K562 (cell line): ENCODE data around the gene KAT6B. TPM values are rescaled to one million over a fixed set of nuclear protein-coding genes. Genes with fewer than 3 reads are reported as not detected.

Source experiments
- AFF4 ChIP-seq: sonication (generic); formaldehyde crosslinking; IDR thresholded peaks from 2 replicates; pipeline ENCODE4 v1.8.0; 2023; ENCODE audit warnings: mild to moderate bottlenecking, missing genetic modification reagents
- BCOR ChIP-seq: fragments of 450-650 bp; IDR thresholded peaks from 2 replicates; pipeline ENCODE4 v1.6.1; 2016
- CEBPZ ChIP-seq: fragments of 150-350 bp; IDR thresholded peaks from 2 replicates; pipeline ENCODE4 v1.6.1; 2014; ENCODE audit warnings: low read depth, mild to moderate bottlenecking, low read length, borderline replicate concordance
- ERF ChIP-seq: fragments of 450-650 bp; formaldehyde crosslinking; IDR thresholded peaks from 2 replicates; pipeline ENCODE4 v1.4.0; 2020; ENCODE audit warnings: mild to moderate bottlenecking, mixed read lengths
- GMEB1 ChIP-seq: fragments of 250-450 bp; sonication (Bioruptor Pico); IDR thresholded peaks from 2 replicates; pipeline ENCODE4 v1.4.0; 2020; ENCODE audit warnings: mild to moderate bottlenecking
- MAZ ChIP-seq, 2 experiments: fragments of 450-650 bp in 1 of 2; sonication (generic) in 1 of 2; formaldehyde crosslinking; IDR thresholded peaks in 1 of 2; conservative IDR thresholded peaks in 1 of 2; 2 replicates each; pipeline versions ENCODE4 v1.4.0 to v1.5.0; 2020; ENCODE audit warnings: mild to moderate bottlenecking in 1 of 2, missing genetic modification reagents in 1 of 2
- RFX1 ChIP-seq: fragments of 450-650 bp; IDR thresholded peaks from 2 replicates; pipeline ENCODE4 v1.6.1; 2016; ENCODE audit warnings: mild to moderate bottlenecking, moderate library complexity
- SAFB2 ChIP-seq: fragments of 200-400 bp; formaldehyde crosslinking; IDR thresholded peaks from 2 replicates; pipeline ENCODE4 v1.6.1; 2018; ENCODE audit warnings: borderline replicate concordance, low read length, low read depth, moderate library complexity; ENCODE audit not compliant: severe bottlenecking
- SOX6 ChIP-seq: fragments of 450-650 bp; IDR thresholded peaks from 2 replicates; pipeline ENCODE4 v1.6.1; 2014; ENCODE audit warnings: mild to moderate bottlenecking
- XRCC3 ChIP-seq: fragments of 450-650 bp; IDR thresholded peaks from 2 replicates; pipeline ENCODE4 v1.6.1; 2017; ENCODE audit warnings: mild to moderate bottlenecking, moderate library complexity
- YY1 ChIP-seq, 3 experiments: IDR thresholded peaks; 2 replicates each; pipeline ENCODE4 v1.6.1; 2011; ENCODE audit warnings: low read length in 2 of 3, mild to moderate bottlenecking in 2 of 3, moderate library complexity in 2 of 3, borderline replicate concordance in 1 of 3, control low read depth in 1 of 3, low read depth in 1 of 3; ENCODE audit not compliant: insufficient read depth in 3 of 3, insufficient replicate concordance in 2 of 3, control insufficient read depth in 1 of 3, insufficient read length in 1 of 3; ENCODE audit errors: extremely low read depth in 1 of 3
- ZBTB12 ChIP-seq: fragments of 250-450 bp; sonication (Bioruptor Pico); IDR thresholded peaks from 2 replicates; pipeline ENCODE4 v1.4.0; 2020
- ZC3H4 ChIP-seq: sonication (generic); formaldehyde crosslinking; IDR thresholded peaks from 2 replicates; pipeline ENCODE4 v1.9.0; 2021; ENCODE audit warnings: missing genetic modification reagents, borderline replicate concordance
- ZNF551 ChIP-seq: fragments of 250-450 bp; sonication (Bioruptor Pico); IDR thresholded peaks from 2 replicates; pipeline ENCODE4 v1.5.0; 2021; ENCODE audit warnings: mild to moderate bottlenecking, moderate library complexity
- ZNF57 ChIP-seq: fragments of 450-650 bp; formaldehyde crosslinking; IDR thresholded peaks from 2 replicates; pipeline ENCODE4 v1.4.0; 2020; ENCODE audit warnings: mild to moderate bottlenecking, moderate library complexity
- ZNF76 ChIP-seq: fragments of 250-450 bp; sonication (Bioruptor Pico); IDR thresholded peaks from 2 replicates; pipeline ENCODE4 v1.4.0; 2020; ENCODE audit warnings: mild to moderate bottlenecking, moderate library complexity, borderline replicate concordance
- polyA plus RNA-seq, 8 experiments: library from polyadenylated mRNA; depleted of rRNA in 4 of 8; stranded (reverse) in 5 of 8; unstranded in 3 of 8; fragments of >200 nt; fragmentation: Nextera tagmentation in 2 of 8; fragmentation: Illumina TruSeq in 1 of 8; extraction: Ambion mirVana in 2 of 8; extraction: Trizol in 1 of 8; gene quantifications; 2 replicates each; pipeline versions ENCODE4 v1.2.1 to v1.2.3, GENCODE V29; 2011 to 2014; ENCODE audit warnings: inconsistent platforms in 1 of 8, missing spikeins in 1 of 8
- total RNA-seq, 7 experiments: library from RNA; depleted of rRNA in 6 of 7; stranded (reverse); fragments of >200 nt in 6 of 7; fragmentation: Illumina TruSeq in 2 of 7; extraction: Trizol in 2 of 7; gene quantifications; 2 replicates each; pipeline versions ENCODE4 v1.2.1 to v1.2.3, GENCODE V29; 2011 to 2021; ENCODE audit warnings: low replicate concordance in 1 of 7

The KAT6B gene
- total and polyA plus RNA-seq, 9 of the 15 experiments (the other 6 are each of a cell fraction or from before 2014, with no cell fraction given), result 1.4 to 9.2 (median 6.8) TPM

GRCh38 chr10:74826142-74827044 lies at the start of gene KAT6B (continued):
- TF ChIP-seq GMEB1 (CRISPR knock-in tag) (peak; percentile 65), AFF4 (CRISPR knock-in tag) (peak; percentile 69; the same call in 1 of the 2 replicates), CEBPZ (peak; percentile 98), ZNF551 (CRISPR knock-in tag) (no peak), SAFB2 (no peak), RFX1 (peak; percentile 88), ZBTB12 (CRISPR knock-in tag) (peak; percentile 71; the same call in 1 of the 2 replicates), ZC3H4 (no peak), ZNF57 (CRISPR knock-in tag) (no peak), XRCC3 (no peak), SOX6 (peak; percentile 18; the same call in 1 of the 2 replicates), ERF (peak; percentile 89), MAZ (CRISPR knock-in tag; conservative IDR thresholded peaks at IDR 0.05 in 1 of 2, IDR thresholded peaks at IDR 0.05 in 1 of 2) (peak; percentile 85 to 98), ZNF76 (CRISPR knock-in tag) (no peak), YY1 (IDR thresholded peaks at IDR 0.05; ENCODE audit: borderline replicate concordance in 1 of 3, control insufficient read depth in 1 of 3, extremely low read depth in 1 of 3, insufficient read depth in 3 of 3, insufficient read length in 1 of 3, insufficient replicate concordance in 2 of 3, low read depth in 1 of 3, low read length in 2 of 3) (peak; percentile 88 to 97 (median 96)), BCOR (no peak)
